HG02840 (cell line): ENCODE data around the gene ANKRD36B.
"Not testable (repeated sequence)": the region's sequence is repeated elsewhere in the genome, so short reads cannot be mapped to it uniquely, and the experiment has no call there.

Experiments used
- ATAC-seq: cut with Tn5 transposase; IDR thresholded peaks from one replicate; pipeline ENCODE4 v1.9.1; 2021; ENCODE audit warnings: mild to moderate bottlenecking, moderate library complexity, moderate number of reproducible peaks; ENCODE audit not compliant: unreplicated experiment, low FRiP score

ANKRD36B gene

DNA sequence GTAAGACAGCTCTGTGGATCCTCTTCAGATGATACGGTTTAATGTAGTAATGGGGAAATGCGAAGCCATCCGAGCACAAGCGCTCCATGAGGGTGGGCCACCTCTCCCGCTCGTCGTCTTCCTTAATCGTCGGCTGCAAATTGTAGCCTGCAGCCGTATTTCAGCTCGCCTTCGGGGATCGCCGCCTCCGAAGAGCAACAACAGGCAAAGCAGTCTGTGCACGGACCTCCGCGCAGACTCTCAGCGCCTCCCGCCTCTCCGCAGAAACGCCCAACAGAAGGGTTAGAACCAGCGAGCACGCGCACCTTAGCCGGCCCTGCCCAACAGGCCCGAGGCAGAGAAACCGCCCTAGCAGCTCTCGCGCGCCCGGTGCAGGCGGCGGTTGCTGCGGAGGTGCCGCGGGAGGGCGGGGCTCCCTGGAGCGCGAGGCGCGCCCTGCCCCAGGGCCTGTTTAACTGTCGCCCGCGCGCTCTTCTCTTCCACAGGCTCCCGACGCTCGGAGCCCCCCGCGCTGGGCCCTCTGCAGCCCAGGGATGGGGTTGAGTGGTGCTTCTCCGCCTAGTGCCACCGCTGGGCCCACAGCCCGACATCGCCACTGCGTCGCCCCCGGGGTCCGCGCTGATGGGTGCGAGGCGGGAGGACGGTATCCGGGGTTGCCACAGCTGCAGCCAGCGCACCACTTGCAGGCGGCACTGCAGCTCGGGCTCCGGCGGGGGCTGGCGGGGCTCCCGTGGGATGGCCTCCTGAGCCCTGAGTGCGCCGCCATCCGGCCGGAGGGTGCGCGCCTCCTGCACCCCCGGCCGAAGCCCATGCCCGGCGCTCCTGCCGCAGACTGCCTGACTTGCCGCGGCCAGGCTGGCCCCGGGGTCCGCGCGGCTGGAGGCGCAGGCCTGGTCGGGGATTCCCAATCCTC lies at the start of gene ANKRD36B:
Gene ANKRD36B, minus strand, starts transcription at position 280 of the 913 bp plus-strand sequence. Its CDS starts 192 bp downstream, at position 88.
- peak; percentile 57 for ATAC-seq

DNA sequence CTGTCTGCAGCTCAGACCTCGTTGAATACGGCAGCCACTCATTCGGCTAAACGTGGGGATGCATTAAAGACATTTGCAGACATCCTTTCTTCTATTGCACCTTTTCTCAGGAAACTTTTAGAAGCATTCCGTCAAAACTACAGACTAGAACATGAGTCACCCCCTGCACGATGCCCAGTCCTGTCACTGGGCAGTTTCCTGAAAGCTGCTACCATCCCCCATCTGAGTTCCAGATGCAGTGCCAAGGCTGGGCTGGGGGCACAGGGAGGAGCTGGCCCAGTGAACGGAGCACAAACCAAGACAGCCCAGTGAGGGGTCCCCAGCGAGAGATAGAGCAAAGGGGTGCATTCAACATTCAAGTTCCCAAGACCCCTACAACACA lies 36.4 kb upstream of the ANKRD36B start:
- not testable (repeated sequence) for ATAC-seq

DNA sequence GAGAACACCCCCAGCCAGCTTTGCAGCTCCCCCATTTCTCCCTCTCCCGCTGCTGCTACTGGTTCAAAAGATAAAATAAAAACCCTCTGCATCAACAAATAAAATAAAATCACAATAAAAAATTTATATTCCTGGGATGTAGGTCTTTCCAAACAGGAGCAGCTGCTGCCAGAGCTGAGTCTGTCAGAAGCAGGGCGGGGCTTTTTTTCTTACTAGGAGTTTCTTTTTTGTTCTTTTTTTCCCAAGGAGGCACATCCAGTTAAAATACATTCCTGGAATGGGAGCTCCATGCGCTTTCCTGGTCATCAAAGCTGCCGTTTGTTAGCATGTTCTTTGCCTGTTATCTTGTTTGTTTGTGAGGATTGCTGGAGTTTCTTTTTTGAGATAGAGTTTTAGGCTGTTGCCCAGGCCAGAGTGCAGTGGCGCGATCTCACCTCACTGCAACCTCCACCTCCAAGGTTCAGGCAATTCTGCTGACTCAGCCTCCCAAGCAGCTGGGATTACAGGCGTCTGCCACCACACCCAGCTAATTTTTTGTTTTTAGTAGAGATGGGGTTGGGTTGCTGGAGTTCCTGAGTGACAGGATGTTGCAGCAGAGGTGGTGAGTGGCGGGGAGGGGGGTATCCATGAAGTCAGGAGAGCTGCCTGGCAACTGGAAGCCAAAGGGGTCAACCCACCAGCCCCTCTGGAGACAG lies 35.8 kb upstream of the ANKRD36B start:
- not testable (repeated sequence) for ATAC-seq

DNA sequence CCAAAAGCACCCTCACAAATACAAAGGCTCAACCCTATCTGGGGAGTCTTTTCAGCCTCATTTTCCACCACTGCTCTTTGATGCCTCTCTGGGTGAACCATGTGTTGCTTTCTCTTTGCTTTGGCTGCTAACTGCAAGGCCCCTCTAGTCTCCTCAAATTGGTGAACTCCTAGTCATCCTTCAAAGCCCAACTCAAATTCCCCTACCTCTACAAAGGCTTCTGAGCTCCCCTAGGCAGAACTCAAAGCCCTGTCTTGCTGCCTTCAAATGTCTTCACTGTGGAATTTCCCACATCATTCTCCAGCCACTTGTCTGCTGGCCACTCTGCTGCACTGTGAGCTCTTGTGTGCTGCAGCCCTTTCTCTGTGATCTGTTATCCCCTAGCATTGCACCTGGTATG lies 33.3 kb upstream of the ANKRD36B start:
- ATAC-seq = not testable (repeated sequence)

DNA sequence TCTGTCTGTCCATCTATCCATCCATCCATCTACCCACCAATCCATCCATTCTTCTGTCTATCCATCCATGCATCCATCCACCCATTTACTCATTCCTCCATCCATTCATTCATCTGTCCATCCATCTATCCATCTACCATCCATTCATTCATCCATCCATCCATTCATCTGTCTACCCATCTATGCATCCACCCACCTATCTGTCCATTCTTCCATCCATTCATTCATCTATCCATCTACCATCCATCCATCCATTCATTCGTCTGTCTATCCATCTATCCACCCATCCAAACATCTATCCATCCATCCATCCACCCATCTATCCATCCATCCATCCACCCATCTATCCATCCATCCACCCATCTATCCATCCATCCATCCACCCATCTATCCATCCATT lies 30.8 kb upstream of the ANKRD36B start:
- ATAC-seq = not testable (repeated sequence)

DNA sequence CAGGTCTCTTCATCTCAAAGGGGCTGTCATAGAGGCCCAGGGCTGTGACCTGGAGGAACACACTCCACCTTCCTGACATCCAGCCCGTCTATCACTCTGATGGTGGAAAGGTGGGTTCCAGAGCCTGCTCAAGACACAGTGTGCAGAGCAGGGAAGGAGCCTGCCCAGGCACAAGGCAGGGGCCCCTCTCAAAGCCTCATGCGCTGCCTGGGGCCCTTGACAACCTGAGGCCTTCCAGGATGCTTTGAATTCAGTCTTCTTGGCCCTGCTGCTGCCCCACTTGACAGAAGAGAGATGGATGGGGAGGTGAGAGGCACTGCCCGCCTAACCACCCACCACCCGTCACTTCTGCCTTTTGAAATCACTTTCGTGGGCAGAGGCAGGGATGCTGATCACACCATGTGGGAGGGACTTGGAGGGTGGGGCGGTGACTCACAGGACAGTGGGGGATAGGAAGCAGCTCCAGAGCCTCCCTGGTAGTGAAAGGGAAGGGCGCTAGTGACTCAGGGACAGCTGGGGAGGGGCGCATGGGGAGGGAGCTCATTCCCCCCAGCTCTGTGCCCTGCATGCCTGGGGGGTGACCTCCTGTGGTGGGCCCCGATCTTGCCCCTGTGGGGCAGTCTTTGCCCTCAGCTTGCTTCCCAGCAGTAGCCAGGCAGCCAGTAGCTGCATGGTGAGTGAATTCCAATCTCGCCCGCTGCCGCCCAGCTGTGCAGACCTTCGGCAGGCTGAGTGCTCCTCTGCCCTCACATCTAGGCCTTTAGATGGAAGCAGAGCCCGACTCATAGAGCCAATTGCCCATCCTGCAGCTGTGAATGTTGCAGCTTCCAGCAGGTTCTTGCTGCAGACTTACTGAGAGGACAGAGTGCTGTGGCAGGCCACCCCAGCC lies 29.5 kb upstream of the ANKRD36B start:
- ATAC-seq = not testable (repeated sequence)

DNA sequence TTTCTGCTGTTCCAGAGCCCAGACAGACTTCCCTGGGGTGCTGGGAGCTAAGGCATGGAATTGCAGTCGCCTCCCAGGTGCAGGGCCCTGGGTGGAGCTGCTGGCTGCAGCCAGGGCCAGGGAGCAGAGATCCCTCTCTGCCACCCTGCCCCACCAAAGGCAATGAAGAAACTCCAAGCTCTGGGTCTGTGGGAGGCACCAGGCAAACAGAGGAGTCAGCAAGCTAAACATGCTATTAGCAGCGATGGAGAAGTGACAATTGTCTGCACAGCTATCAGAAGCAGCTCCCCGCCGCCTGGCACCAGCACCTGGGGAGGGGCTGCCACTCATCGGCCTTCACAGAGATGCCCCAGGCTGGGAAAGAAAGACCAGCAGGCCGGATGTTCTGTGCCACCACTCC lies 28.2 kb upstream of the ANKRD36B start:
- ATAC-seq = no peak

DNA sequence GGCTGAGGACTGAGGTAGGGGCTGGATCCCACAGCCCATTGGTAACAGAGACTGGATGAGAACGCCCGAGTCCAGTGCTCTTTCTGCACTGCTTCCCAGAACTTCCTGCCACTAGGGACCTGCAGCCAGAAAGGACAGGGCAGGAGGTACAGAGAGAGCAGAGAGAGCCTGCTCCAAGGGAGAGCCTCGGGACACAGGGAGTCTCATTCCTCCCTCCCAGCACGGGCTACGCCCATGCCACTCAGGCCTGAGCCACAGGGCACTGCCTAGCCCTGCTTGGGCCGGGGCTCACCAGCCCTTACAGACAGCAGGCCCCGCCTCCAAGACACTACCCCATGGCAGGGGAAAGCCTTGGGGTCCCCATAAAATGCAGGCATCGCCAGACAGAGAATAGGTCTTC lies 26.1 kb upstream of the ANKRD36B start:
- not testable (repeated sequence) for ATAC-seq

DNA sequence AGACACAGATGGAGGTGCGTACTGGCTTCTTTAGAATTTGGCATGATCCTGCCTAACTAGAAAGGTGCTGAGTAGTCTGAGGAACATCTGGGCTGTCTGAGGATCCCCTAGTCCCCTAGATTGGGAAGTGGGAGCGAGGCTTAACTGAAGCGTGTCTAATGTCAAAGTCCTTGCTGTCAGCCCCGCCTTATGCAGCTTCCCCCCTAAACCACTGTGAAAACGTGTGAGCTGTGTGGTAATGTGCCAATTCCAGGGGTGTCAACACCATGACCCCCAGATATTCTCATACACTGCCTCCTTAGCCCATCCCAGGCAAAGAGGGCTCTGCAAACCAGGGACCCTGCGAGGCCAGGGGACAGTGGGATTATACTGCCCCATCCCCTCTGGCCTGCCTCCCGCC lies 22.2 kb upstream of the ANKRD36B start:
- not testable (repeated sequence) for ATAC-seq

DNA sequence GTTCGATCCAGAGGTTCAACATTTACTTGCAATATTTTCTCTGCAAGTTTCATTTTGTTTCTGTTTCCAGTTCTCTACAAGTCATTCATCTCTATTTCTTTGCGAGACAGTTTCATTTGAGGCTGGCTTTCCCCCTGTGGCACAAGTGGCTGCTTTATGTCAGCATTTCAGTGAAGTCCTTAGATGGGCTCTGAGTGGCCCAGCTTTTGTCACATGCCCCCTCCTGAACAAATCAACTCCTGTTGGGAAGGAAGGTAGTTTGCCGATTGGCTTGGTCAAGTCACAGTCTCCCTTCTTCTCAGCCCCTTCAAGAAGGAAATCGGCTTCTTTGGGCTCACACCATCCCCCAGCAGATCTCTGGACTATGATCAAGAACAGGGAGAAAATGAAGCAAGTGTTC lies 19.1 kb upstream of the ANKRD36B start:
- ATAC-seq = not testable (repeated sequence)

DNA sequence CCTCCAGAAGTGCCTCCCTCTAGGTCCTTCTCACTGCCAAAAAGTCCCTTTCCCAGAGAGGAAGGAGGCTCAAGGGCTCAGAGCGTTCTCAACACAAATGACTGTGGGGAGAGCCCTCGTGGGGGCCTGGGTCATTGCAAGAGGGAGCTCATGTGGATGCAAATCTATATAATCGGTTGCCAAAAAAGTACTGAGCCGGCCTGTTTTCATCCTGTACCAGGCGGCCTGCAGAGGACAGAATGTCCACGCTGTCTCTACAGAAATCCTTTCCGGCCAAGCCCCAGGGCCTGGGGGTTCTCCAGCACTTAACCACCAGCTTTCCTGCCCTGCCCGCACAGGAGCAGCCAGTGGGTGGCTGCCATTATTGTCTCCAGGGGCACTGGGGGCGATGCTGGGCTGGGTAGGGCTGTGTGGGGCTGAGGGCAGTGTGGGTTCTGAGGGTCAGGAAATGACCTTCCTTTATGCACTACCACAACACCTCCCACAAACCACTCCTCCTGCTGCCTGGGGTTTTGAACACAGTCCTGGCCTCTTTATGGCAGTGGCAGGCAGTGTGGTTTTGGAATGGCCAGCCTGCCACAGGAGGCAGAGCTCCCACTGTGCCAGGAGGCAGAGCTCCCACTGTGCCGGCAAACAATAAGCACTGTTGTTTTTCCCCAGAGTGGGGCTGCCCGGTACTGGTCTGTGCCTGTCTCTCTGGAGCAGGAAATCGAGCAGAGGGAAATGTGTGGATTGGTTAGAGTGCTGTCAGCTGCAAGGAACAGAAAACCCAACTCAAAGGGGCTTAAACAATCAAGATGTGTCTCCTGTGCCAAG lies 16.1 kb upstream of the ANKRD36B start:
- ATAC-seq = not testable (repeated sequence)

DNA sequence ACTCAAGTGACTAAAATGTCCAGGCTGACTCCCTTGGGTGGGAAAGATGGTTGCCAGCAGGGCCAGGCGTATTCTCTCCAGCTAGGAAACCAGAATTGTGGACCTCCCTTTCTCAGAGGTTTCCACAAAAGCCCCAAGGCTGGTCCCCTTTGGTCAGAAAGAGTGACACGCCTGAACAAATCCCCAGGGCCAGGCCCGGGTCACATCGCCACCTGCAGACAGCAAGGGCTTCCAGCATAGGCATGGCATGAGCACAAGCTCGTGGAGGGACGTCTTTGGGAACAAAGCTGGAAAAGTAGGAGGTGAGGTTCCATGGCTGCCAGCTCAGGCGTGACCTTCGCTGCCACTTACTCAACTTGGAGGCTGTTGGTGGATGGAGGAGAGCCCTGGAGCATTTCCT lies 15.4 kb upstream of the ANKRD36B start:
- not testable (repeated sequence) for ATAC-seq

DNA sequence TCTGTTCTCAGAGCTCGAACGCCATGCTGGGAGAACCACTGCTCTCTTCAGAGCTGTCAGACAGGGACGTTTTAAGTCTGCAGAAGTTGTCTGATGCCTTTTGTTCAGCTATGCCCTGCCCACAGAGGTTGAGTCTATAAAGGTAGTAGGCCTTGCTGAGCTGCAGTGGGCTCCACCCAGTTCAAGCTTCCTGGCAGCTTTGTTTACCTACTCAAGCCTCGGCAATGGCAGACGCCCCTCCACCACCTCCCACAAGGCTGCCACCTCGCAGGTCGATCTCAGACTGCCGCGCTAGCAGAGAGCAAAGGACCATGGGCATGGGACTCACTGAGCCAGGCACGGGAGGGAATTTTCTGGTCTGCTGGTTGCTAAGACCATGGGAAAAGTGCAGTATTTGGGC lies 11.9 kb upstream of the ANKRD36B start:
- not testable (repeated sequence) for ATAC-seq

DNA sequence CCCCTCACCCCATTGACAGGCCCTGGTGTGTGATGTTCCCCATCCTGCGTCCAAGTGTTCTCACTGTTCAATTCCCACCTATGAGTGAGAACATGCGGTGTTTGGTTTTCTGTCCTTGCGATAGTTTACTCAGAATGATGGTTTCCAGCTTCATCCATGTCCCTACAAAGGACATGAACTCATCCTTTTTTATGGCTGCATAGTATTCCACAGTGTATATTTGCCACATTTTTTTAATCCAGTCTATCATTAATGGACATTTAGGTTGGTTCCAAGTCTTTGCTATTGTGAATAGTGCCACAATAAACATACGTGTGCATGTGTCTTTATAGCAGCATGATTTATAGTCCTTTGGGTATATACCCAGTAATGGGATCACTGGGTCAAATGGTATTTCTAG lies 6.5 kb upstream of the ANKRD36B start:
- not testable (repeated sequence) for ATAC-seq

DNA sequence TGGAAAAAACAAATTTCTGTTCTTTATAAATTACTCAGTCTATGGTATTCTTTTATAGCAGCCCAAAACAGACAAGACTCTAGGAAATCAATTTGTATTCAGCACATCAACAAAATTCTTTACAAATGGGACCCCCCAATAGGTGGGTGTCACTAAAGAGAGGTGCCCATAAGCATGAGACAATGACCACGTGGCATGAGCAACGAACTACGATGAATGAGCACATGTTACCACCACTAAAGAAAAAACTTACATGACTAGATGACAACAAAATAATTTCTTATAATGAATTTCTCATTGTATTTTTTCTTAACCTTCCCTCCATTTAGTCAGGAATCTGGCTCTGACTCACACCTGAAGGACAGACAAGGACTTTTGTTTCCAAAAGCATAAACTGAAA lies 3.8 kb upstream of the ANKRD36B start:
- ATAC-seq = not testable (repeated sequence)

DNA sequence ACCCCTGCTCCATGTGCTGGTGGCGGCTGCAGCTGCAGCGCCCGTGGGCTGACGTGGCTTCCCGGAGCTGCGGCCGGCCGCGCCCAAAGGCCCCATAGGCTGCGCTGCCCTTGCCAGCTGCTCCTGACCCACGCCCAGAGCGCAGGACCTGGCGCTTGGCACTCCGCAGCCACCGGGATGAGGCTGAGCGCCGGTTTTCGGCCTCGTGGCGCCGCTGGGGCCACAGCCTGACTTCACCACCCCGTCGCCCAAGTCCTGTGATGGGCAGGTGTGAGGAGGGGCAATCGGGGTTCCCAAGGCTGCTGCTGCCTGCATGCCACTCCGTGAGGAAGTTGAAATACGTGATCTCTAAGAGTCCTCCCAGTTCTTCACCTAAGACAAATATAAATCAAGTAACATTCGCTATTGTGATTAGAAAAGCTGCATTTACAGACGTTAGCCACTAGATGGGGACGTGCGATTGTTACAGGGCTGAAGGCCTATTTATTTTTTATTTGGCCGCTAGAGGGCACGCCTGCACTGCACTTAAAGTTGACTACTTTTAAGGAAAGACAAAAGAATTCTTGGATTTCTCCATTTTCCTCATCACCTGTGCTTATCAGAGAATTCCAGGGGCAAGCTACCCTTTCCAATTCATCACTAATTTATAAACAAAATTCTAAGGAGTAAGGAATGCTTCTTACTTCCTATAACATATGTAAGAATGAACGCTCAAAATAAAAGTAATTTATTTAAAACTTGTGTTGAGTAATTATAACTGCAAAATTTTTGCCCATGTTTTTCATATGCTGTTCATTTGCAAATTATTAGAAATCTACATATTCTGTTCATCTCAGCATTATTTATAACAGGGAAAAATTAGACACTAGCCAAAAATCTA lies 1.1 kb upstream of the ANKRD36B start:
- ATAC-seq = peak; percentile 51

DNA sequence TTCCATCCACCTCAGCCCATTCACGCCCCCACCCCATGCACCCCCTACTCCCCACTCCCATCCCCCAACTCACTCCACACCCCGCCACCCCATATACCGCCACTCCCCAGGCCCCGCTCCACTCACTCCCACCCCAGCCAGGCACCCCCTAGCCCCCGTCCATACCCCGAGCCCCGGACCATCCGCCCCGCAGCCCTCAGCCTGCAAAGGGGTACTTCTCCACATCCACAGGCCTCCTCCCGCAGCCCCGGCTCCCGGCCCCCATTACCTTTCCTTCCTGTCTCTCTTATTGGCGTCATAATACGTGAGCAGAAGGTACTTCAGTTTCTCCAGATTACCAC lies 450 bp downstream of the ANKRD36B start:
- ATAC-seq = not testable (repeated sequence)

DNA sequence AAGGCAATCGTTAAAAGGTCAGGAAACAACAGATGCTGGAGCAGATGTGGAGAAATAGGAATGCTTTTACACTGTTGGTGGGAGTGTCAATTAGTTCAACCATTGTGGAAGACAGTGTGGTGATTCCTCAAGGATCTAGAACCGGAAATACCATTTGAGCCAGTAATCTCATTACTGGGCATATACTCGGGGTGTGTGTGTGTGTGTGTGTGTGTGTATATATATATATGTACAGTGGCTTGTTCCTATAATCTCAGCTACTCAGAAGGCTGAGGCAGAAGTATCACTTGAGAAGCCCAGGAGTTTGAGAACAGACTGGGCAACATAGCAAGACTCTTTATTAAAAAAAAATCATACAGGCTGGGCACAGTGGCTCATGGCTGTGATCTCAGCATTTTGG lies 24.0 kb downstream of the ANKRD36B start:
- not testable (repeated sequence) for ATAC-seq

DNA sequence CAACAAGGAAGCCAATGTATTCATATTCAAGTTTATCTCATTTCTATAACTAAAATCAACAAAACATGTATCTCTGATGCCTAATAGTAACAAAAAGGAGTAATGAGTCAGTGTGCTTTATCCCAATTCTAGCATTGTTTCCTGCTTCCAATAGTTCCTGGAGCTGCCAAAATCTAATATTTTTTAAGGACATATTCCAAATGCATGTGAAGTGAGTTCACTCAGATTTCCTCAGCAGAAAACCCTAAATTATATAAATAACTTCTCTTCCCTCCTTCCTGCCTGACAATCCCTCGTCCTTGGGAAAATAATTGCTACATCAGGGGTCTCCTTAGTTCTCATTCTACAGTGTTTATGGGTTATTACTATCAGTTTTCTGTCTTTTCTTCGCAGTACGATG lies 37.3 kb downstream of the ANKRD36B start:
- ATAC-seq = not testable (repeated sequence)
